Measurements from ENCODE around the gene GALC.

GALC gene

DNA sequence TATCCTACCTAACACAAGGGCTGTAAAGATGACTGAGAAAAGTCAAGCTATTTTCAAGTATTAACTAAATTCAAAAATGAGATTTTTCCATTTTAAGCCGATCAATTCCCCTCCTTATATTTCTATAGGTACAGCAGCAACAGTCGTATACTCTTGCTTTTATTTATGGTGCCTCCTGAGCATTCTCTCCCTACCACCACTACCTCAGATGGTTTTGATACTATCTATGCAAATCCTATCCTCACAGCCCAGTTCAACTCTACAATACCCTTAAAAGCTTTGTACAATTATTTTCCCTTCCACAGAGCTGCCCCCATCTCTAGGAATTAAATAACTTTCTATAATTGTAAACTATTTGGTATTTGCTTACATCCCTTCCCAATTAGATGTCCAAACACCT lies 52.1 kb downstream of the GALC start:
- no peak overlapping the region for H3K27ac ChIP-seq
- TF ChIP-seq, protein P1, sequence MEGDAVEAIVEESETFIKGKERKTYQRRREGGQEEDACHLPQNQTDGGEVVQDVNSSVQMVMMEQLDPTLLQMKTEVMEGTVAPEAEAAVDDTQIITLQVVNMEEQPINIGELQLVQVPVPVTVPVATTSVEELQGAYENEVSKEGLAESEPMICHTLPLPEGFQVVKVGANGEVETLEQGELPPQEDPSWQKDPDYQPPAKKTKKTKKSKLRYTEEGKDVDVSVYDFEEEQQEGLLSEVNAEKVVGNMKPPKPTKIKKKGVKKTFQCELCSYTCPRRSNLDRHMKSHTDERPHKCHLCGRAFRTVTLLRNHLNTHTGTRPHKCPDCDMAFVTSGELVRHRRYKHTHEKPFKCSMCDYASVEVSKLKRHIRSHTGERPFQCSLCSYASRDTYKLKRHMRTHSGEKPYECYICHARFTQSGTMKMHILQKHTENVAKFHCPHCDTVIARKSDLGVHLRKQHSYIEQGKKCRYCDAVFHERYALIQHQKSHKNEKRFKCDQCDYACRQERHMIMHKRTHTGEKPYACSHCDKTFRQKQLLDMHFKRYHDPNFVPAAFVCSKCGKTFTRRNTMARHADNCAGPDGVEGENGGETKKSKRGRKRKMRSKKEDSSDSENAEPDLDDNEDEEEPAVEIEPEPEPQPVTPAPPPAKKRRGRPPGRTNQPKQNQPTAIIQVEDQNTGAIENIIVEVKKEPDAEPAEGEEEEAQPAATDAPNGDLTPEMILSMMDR (conservative IDR thresholded peaks at IDR 0.05; ENCODE audit: low read depth, low read length): no peak
- H3K79me2 ChIP-seq (ENCODE audit: insufficient read depth, low read depth): no peaks in the 10 kb centered on the region
- no peak overlapping the region for H3K9ac ChIP-seq
- H3K4me3 ChIP-seq (IDR thresholded peaks at IDR 0.05; ENCODE audit: insufficient read depth, low read depth, low read length): no peak overlapping the region
- H4K20me1 ChIP-seq (ENCODE audit: insufficient read depth): no peaks in the 10 kb centered on the region
- H3K36me3 ChIP-seq (ENCODE audit: insufficient read depth): no peaks in the 10 kb centered on the region
- H3K27me3 ChIP-seq (ENCODE audit: insufficient read depth, low read depth): no peaks in the 10 kb centered on the region
- H2AFZ ChIP-seq (ENCODE audit: low read depth): no peak overlapping the region
- H3K4me1 ChIP-seq (ENCODE audit: low read depth, poor library complexity, severe bottlenecking): no peaks in the 10 kb centered on the region
- H3K4me2 ChIP-seq: no peak overlapping the region

DNA sequence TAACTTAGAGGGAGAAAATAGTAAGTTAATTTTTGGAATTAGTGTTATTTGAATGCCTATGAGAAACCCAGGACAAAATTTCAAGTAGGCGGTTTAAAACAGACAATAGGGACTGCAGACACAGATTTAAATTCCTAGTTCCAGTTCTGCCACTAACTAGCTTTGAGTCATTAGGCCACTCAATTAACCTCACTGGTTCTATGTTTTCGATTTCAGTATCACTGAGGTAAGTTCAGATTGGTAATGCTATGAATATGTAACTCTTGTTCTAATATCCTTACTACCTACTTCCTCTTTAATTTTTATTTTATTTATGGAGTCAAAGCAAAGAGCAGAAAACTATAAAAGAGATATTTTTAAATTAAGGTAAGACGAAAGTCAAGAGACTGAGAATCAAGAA lies 52.6 kb downstream of the GALC start:
- H3K27ac ChIP-seq: no peak overlapping the region
- no peaks in the 10 kb centered on the region for H3K36me3 ChIP-seq (ENCODE audit: insufficient read depth)
- no peak overlapping the region for H3K4me3 ChIP-seq (IDR thresholded peaks at IDR 0.05; ENCODE audit: insufficient read depth, low read depth, low read length)
- H3K4me1 ChIP-seq (ENCODE audit: low read depth, poor library complexity, severe bottlenecking): no peaks in the 10 kb centered on the region
- H3K4me2 ChIP-seq: no peak overlapping the region
- H3K9ac ChIP-seq: no peak overlapping the region
- TF ChIP-seq, protein P1 (conservative IDR thresholded peaks at IDR 0.05; ENCODE audit: low read depth, low read length): no peak
- H4K20me1 ChIP-seq (ENCODE audit: insufficient read depth): no peaks in the 10 kb centered on the region
- H2AFZ ChIP-seq (ENCODE audit: low read depth): no peak overlapping the region
- no peaks in the 10 kb centered on the region for H3K27me3 ChIP-seq (ENCODE audit: insufficient read depth, low read depth)
- no peaks in the 10 kb centered on the region for H3K79me2 ChIP-seq (ENCODE audit: insufficient read depth, low read depth)

DNA sequence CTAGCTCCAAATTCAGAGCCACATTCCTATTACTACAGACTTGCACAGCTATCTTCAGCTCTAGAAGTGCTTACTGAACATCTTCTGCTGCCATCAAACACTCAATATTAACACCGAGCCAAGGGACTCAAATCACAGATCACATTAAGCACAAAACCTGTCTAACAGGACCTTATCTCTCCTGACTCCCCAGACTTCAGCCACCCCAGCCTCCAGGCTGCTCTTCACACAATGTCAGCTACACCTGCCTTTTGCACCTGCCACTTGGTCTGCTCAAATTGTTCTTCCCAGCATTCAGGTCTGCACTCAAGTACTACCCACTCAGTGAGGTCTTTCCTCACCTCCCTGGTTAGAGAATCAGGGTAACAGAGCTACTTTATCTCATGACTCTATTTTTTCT lies 57.1 kb downstream of the GALC start:
- no peaks in the 10 kb centered on the region for H3K4me1 ChIP-seq (ENCODE audit: low read depth, poor library complexity, severe bottlenecking)
- H2AFZ ChIP-seq (ENCODE audit: low read depth): no peak overlapping the region
- H3K4me3 ChIP-seq (IDR thresholded peaks at IDR 0.05; ENCODE audit: insufficient read depth, low read depth, low read length): no peak overlapping the region
- no peaks in the 10 kb centered on the region for H3K27me3 ChIP-seq (ENCODE audit: insufficient read depth, low read depth)
- TF ChIP-seq, protein P1 (conservative IDR thresholded peaks at IDR 0.05; ENCODE audit: low read depth, low read length): no peak
- H3K36me3 ChIP-seq (ENCODE audit: insufficient read depth): no peaks in the 10 kb centered on the region
- no peaks in the 10 kb centered on the region for H4K20me1 ChIP-seq (ENCODE audit: insufficient read depth)
- no peak overlapping the region for H3K4me2 ChIP-seq
- no peak overlapping the region for H3K27ac ChIP-seq
- H3K9ac ChIP-seq: no peak overlapping the region
- H3K79me2 ChIP-seq (ENCODE audit: insufficient read depth, low read depth): no peaks in the 10 kb centered on the region

DNA sequence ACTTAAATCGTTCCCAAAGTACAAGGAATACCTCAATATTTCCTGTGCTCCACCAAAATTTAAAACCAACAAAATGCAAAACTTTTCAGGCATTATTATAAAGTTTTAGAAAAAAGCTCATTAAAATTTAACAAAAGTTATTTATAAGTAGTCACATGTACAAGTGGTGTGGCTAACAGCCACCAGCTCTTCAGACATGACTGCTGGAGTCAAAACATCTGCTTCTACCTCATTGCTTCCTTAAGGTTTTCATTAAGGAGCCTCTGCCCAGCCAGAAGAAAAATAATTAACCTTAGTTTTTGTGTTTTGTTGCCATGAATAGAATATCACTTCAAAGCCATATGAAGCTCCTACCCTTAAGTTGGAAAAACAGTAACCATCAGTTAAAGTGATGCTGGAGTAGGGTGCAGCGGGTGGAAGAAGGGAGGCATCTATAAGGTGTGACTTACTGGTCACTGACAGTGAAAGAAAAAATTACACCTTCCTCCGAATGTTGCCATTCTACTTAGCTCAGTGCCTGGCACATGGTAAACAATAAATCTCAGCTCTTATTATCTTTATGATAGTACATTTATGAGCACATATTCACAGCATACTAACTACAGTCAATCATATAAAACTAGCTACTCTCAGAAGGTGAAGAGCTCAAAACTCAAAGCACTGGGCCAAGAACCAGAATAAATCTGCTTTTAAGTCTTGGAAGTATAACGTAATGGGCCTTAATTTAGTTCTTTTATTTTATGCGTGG lies 57.7 kb downstream of the GALC start:
- no peaks in the 10 kb centered on the region for H3K4me1 ChIP-seq (ENCODE audit: low read depth, poor library complexity, severe bottlenecking)
- no peak overlapping the region for H3K4me3 ChIP-seq (IDR thresholded peaks at IDR 0.05; ENCODE audit: insufficient read depth, low read depth, low read length)
- H3K4me2 ChIP-seq: no peak overlapping the region
- no peak overlapping the region for H2AFZ ChIP-seq (ENCODE audit: low read depth)
- H4K20me1 ChIP-seq (ENCODE audit: insufficient read depth): no peaks in the 10 kb centered on the region
- TF ChIP-seq, protein P1 (conservative IDR thresholded peaks at IDR 0.05; ENCODE audit: low read depth, low read length): no peak
- no peaks in the 10 kb centered on the region for H3K79me2 ChIP-seq (ENCODE audit: insufficient read depth, low read depth)
- no peak overlapping the region for H3K27ac ChIP-seq
- no peaks in the 10 kb centered on the region for H3K36me3 ChIP-seq (ENCODE audit: insufficient read depth)
- H3K27me3 ChIP-seq (ENCODE audit: insufficient read depth, low read depth): no peaks in the 10 kb centered on the region
- H3K9ac ChIP-seq: no peak overlapping the region

Measured in KMS-11 (cell line).